Lower leg skin (tissue), 3 donors: Measurements from ENCODE around the gene RGS16.

Source experiments
- POLR2A ChIP-seq, 2 donors: fragments of 450-650 bp; IDR thresholded peaks; one replicate each; pipeline ENCODE4 v1.6.1; 2016 to 2017; ENCODE audit warnings: antibody characterized with exemption in 2 of 2, mild to moderate bottlenecking in 1 of 2, moderate library complexity in 1 of 2
- TF ChIP-seq, protein P1 (sequence below), 3 donors: fragments of 450-650 bp; IDR thresholded peaks; one replicate each; pipeline ENCODE4 v1.5.1; 2016; ENCODE audit warnings: antibody characterized with exemption in 3 of 3, mild to moderate bottlenecking in 3 of 3, moderate library complexity in 2 of 3

DNA sequence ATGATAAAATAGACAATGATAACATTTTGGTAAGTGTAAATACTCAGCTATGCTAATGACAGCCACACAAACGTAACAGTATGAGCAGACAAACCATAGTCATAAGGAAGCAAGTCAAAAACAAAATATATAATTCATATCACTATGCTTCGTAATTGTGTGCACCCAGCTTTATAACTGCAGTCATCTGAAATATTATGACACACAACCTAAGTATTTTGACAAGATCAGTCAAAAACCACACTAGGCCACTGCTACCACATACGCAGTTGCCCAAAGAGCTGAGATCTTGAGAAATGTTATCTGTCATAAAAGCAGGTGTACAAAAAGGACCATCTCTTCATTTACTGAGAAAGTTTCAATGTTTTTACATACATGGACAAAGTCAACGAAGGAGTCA, 41.1 kb downstream of the RGS16 start:
- TF ChIP-seq, protein P1, sequence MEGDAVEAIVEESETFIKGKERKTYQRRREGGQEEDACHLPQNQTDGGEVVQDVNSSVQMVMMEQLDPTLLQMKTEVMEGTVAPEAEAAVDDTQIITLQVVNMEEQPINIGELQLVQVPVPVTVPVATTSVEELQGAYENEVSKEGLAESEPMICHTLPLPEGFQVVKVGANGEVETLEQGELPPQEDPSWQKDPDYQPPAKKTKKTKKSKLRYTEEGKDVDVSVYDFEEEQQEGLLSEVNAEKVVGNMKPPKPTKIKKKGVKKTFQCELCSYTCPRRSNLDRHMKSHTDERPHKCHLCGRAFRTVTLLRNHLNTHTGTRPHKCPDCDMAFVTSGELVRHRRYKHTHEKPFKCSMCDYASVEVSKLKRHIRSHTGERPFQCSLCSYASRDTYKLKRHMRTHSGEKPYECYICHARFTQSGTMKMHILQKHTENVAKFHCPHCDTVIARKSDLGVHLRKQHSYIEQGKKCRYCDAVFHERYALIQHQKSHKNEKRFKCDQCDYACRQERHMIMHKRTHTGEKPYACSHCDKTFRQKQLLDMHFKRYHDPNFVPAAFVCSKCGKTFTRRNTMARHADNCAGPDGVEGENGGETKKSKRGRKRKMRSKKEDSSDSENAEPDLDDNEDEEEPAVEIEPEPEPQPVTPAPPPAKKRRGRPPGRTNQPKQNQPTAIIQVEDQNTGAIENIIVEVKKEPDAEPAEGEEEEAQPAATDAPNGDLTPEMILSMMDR (IDR thresholded peaks at IDR 0.05): no peak
- no peak for TF ChIP-seq POLR2A (IDR thresholded peaks at IDR 0.05)
